GM21367 (cell line): ENCODE data around the gene NIM1K.
"Not testable (repeated sequence)": the region's sequence is repeated elsewhere in the genome, so short reads cannot be mapped to it uniquely, and the experiment has no call there.

ENCODE experiments used
- ATAC-seq: cut with Tn5 transposase; IDR thresholded peaks from one replicate; pipeline ENCODE4 v1.9.1; 2021; ENCODE audit not compliant: unreplicated experiment

NIM1K gene

GRCh38 chr5:43313035-43313853, 121.2 kb downstream of the NIM1K start, which contains the start of gene HMGCS1:
HMGCS1 (minus strand) TSS chr5:43313412; CDS start chr5:43298965, 14,447 bp downstream.
- ATAC-seq, result peak; percentile 95

DNA sequence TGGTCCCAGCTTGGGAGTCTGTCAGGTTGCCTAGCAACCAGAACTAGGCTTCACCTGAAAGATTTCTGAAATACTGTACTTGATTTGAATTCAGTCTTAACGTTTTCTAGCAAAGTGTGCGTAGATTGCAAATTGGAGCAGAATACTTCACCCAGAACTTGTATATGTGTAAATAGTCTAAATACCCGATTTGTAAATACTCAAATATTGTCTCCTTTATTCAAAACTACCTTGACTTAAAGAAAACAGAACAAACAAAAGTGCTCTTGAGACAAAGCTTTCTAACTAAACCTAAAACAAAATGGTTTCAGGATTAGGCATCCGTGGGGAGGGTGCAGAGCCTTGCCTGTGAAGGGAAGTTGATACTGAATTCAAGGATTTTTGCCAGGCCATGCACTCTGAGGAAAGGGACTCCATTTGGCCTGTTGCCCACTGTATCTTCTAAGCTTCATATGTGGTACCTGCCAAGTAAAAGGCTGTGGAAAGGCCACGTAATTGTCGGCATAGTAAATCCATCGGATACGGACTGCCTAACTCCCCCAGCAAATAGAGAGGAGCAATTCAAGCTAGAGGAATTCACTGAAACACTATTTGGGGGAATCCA, 121.9 kb downstream of the NIM1K start:
- no peak for ATAC-seq

DNA sequence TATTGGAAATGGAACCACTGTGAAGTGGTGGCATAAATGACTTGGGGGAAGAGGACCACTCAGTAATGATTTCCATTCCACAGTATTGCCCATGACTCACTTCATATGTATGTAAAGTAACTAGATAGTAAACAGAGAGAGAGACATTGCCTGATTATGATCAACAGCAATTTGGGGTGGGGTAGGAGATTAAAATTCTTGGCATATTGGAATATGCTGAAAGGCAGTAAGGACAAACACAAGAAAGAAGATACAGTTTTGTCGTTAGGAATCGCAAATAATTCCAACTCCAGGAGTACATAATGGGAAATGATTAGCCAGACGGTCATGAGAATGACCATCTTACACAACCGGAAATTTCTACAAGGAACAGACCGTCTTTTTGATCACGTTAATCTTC, 122.7 kb downstream of the NIM1K start:
- no peak for ATAC-seq

GRCh38 chr5:43315263-43315662, 123.2 kb downstream of the NIM1K start:
- no peak for ATAC-seq

DNA sequence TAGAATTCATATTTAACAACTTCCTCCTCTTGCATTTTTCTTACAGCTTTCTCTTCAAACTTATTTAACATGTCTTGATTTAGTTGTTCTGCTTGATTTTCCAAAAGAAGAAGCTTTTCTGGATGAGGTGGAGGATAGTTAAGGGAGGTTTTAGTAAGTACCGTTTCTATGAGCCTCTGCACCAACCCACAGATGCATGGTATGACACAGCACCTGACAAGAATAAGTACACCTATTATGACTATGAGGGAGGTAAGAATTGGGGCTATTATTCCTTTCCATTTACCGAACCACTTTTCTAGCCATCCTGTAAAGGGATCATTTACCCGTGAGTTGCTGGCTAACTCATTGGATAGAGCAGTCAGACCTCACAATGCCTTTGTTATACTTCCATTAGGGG, 123.7 kb downstream of the NIM1K start:
- ATAC-seq, result no peak

DNA sequence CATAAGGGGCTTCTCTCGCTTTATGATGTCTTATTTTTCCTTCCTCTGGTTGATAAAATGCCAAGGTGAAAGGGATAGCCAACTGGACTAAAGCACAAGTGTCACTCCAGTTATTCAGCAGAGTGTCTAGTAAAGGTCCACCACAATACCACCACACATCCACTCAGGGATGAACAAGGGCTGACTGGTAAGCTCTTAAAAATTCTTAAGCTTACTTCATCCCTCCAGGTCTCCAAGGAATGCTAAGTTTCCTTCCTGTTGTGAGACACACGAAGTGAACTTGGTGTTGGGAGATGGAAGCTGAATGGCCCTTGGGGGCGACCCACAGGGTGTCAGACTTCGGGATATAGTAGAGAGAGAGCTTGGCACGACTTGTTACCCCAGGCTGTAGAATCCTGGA, 124.4 kb downstream of the NIM1K start:
- no peak for ATAC-seq

DNA sequence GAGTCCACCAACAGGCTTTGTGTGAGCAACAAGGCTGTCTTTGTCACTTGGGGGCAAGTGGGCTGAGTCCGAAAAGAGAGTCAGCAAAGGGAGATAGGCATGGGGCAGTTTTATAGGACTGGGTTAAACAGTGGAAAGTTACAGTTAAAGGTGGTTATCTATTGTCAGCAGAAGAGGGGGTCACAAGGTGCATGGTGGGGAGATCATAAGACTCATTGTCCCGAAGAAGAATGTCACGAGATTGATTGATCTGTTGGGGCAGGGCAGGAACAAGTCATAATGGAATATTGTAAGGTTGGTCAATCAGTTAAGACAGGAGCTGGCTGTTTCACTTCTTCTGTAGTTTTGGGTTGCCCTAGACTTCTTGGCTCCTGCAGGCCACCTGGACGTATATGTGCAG, 128.8 kb downstream of the NIM1K start:
- ATAC-seq, result no peak

DNA sequence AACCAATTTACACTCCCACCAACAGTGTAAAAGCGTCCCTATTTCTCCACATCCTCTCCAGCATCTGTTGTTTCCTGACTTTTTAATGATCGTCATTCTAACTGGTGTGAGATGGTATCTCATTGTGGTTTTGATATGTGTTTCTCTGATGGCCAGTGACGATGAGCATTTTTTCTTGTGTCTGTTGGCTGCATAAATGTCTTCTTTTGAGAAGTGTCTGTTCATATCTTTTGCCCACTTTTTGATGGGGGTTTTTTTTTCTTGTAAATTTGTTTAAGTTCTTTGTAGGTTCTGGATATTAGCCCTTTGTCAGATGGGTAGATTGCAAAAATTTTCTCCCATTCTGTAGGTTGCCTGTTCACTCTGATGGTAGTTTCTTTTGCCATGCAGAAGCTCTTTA, 131.5 kb downstream of the NIM1K start:
- ATAC-seq, result not testable (repeated sequence)

- ATAC-seq, result not testable (repeated sequence)
Observed at GRCh38 chr5:43325624-43326023, 133.6 kb downstream of the NIM1K start.
